ENCODE data around the gene LMNTD1. TPM values are rescaled to one million over a fixed set of nuclear protein-coding genes. Genes with fewer than 3 reads are reported as not detected.

LMNTD1 gene
- total RNA-seq, 1 donor from 2014 or later = not detected

DNA sequence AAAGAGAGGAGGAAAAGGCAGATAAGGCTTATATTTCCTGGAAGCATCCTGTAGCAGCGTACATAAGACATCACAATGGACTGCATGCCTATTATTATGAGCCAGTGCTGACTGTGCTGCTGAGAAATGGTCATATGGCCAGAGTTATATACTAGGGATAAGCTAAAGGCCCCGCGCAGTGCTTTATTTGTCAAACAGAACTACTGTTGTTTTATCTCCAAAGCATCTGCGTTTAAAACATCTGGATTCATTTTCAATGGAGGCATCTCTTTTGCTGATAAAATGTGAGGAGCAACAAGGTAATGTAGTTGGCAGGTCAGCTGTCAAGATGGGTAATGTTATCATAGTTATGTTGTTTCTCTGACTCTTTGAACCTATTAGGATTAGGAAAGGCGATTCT lies 28.0 kb upstream of the LMNTD1 start:
- no peaks in the 10 kb centered on the region for H3K9me3 ChIP-seq (ENCODE audit: insufficient read depth, low read depth, low read length)
- no peaks in the 10 kb centered on the region for H3K27me3 ChIP-seq (ENCODE audit: insufficient read depth, low read length)
- FAIRE-seq (no peak), DNase-seq (ENCODE audit: low read depth) (no peak)
- H3K27ac Mint-ChIP-seq (ENCODE audit: unreplicated experiment) = no peak overlapping the region
- H3K4me3 ChIP-seq (ENCODE audit: insufficient read depth, low read depth, low read length) = no peak overlapping the region
- no peaks in the 10 kb centered on the region for H3K36me3 Mint-ChIP-seq (ENCODE audit: low read depth, unreplicated experiment)
- no peak overlapping the region for H3K4me2 ChIP-seq (ENCODE audit: low read length)
- H3K27ac ChIP-seq (ENCODE audit: low read depth, low read length) = no peak overlapping the region
- no peaks in the 10 kb centered on the region for H3K4me1 ChIP-seq (ENCODE audit: insufficient read depth, low read length)
- TF ChIP-seq, protein P1, sequence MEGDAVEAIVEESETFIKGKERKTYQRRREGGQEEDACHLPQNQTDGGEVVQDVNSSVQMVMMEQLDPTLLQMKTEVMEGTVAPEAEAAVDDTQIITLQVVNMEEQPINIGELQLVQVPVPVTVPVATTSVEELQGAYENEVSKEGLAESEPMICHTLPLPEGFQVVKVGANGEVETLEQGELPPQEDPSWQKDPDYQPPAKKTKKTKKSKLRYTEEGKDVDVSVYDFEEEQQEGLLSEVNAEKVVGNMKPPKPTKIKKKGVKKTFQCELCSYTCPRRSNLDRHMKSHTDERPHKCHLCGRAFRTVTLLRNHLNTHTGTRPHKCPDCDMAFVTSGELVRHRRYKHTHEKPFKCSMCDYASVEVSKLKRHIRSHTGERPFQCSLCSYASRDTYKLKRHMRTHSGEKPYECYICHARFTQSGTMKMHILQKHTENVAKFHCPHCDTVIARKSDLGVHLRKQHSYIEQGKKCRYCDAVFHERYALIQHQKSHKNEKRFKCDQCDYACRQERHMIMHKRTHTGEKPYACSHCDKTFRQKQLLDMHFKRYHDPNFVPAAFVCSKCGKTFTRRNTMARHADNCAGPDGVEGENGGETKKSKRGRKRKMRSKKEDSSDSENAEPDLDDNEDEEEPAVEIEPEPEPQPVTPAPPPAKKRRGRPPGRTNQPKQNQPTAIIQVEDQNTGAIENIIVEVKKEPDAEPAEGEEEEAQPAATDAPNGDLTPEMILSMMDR (IDR thresholded peaks at IDR 0.05; ENCODE audit: insufficient read depth, low read depth, low read length) = no peak
- no peak for TF ChIP-seq EZH2 (IDR thresholded peaks at IDR 0.05; ENCODE audit: insufficient read depth, low read length)
- no peak overlapping the region for H3K4me3 Mint-ChIP-seq (ENCODE audit: unreplicated experiment)
- no peak overlapping the region for H3K9ac ChIP-seq (ENCODE audit: low read length)
- H3K9me3 Mint-ChIP-seq (ENCODE audit: unreplicated experiment) = peaks cover 5% of the 10 kb centered on the region
- no peaks in the 10 kb centered on the region for H4K20me1 ChIP-seq (ENCODE audit: insufficient read depth, low read length)
- no peak overlapping the region for H2AFZ ChIP-seq (ENCODE audit: low read depth, low read length)
- H3K4me1 Mint-ChIP-seq (ENCODE audit: low read depth, unreplicated experiment) = no peaks in the 10 kb centered on the region
- no peaks in the 10 kb centered on the region for H3K27me3 Mint-ChIP-seq (ENCODE audit: low read depth, unreplicated experiment)
- H3K79me2 ChIP-seq (ENCODE audit: insufficient read depth, low read length) = no peaks in the 10 kb centered on the region
- no peaks in the 10 kb centered on the region for H3K36me3 ChIP-seq (ENCODE audit: insufficient read depth, low read length)

DNA sequence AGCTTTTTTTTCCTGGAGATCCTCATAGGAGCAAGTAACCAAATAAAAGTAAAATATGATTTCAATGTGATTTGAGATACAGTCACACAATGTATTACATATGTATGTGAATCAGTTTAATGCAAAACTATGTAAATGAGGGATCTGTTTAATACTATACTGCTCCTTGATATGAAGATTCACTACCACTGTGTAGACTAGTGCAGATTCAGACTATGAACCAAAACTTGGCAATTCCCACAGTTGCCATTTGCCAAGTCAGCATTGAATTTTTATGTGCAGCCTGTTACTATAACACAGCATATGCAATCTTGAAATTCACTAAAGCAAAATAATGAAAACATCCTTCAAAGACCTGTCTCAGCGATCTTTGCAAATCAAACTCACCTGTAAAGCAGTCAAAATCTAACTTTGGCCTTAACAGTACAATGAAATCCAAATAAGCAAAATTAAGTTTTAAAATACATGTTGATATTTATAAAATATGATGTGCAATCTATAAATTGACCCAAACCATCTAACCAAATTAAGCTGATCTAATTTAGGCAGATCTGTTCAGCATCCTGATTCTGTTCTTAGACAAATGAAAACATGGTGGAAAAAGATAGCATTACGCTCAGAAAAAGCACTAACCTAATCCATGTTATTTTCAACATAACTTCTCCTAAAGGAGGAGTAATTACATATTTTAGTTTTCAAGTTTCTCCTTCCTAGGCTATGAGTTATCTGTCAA lies 25.5 kb upstream of the LMNTD1 start:
- FAIRE-seq = no peak

More for the DNA sequence above, 25.5 kb upstream of the LMNTD1 start:
- Histone ChIP-seq H3K4me1 (ENCODE audit: insufficient read depth, low read length) (no peaks in the 10 kb centered on the region), H3K27ac (ENCODE audit: low read depth, low read length) (no peak overlapping the region), H3K36me3 (ENCODE audit: insufficient read depth, low read length) (no peaks in the 10 kb centered on the region), H4K20me1 (ENCODE audit: insufficient read depth, low read length) (no peaks in the 10 kb centered on the region), H3K4me2 (ENCODE audit: low read length) (no peak overlapping the region), H3K27me3 (ENCODE audit: insufficient read depth, low read length) (no peaks in the 10 kb centered on the region), H3K4me3 (ENCODE audit: insufficient read depth, low read depth, low read length) (no peak overlapping the region), H3K9me3 (ENCODE audit: insufficient read depth, low read depth, low read length) (no peaks in the 10 kb centered on the region), H3K9ac (ENCODE audit: low read length) (no peak overlapping the region), H3K79me2 (ENCODE audit: insufficient read depth, low read length) (no peaks in the 10 kb centered on the region), H2AFZ (ENCODE audit: low read depth, low read length) (no peak overlapping the region)
- TF ChIP-seq EZH2 (IDR thresholded peaks at IDR 0.05; ENCODE audit: insufficient read depth, low read length) = no peak
- TF ChIP-seq, protein P1 (IDR thresholded peaks at IDR 0.05; ENCODE audit: insufficient read depth, low read depth, low read length) = no peak
- Mint-ChIP-seq H3K9me3 (ENCODE audit: unreplicated experiment) (peaks cover 5% of the 10 kb centered on the region), H3K27ac (ENCODE audit: unreplicated experiment) (no peak overlapping the region), H3K36me3 (ENCODE audit: low read depth, unreplicated experiment) (no peaks in the 10 kb centered on the region), H3K4me3 (ENCODE audit: unreplicated experiment) (no peak overlapping the region), H3K4me1 (ENCODE audit: low read depth, unreplicated experiment) (no peaks in the 10 kb centered on the region), H3K27me3 (ENCODE audit: low read depth, unreplicated experiment) (no peaks in the 10 kb centered on the region)
- no peak for DNase-seq (ENCODE audit: low read depth)
